22Rv1 (cell line): ENCODE data around the gene TMEM218.

Experiments used
- H3K27ac ChIP-seq: fragments of 450-650 bp; 2 replicates; pipeline ENCODE4 v1.5.1; 2017
- ZFX ChIP-seq: fragments of 450-650 bp; IDR thresholded peaks from 2 replicates; pipeline ENCODE4 v1.6.1; 2017; ENCODE audit warnings: antibody characterized with exemption, borderline replicate concordance
- TF ChIP-seq, protein P1 (sequence below): fragments of 450-650 bp; IDR thresholded peaks from 2 replicates; pipeline ENCODE4 v1.5.1; 2017; ENCODE audit warnings: mild to moderate bottlenecking

TMEM218 gene

DNA sequence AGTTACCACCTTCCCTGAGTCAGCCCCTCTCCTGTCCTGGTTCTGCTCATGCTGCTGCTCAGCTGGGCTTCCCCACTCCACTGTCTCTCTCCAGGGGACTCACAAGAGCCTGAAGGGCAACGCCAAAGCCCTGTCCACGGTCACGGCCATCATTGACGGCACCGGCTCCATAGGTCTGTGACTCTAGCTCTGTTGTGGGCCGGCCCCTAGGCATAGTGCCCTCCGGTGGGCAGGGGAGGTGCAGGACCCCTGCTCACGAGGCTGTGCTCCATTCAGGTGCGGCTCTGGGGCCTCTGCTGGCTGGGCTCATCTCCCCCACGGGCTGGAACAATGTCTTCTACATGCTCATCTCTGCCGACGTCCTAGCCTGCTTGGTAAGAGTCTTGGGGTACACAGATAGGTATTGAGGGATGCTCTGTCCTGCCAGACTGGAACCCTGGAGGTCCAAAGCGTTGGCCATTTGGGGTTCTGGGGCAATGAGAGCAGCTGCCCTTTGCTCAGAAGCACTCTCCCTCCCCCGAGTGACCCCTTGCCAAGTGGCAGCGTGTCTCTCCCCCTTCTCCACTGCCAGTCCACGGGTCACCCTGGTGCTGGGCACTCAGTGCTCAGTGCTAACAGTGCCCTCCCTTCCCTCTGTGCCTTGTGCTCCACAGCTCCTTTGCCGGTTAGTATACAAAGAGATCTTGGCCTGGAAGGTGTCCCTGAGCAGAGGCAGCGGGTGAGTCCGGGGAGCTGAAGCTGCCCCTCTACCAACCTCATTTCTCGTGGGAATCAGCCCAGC is 25.9 kb downstream of the TMEM218 start:
- TF ChIP-seq, protein P1, sequence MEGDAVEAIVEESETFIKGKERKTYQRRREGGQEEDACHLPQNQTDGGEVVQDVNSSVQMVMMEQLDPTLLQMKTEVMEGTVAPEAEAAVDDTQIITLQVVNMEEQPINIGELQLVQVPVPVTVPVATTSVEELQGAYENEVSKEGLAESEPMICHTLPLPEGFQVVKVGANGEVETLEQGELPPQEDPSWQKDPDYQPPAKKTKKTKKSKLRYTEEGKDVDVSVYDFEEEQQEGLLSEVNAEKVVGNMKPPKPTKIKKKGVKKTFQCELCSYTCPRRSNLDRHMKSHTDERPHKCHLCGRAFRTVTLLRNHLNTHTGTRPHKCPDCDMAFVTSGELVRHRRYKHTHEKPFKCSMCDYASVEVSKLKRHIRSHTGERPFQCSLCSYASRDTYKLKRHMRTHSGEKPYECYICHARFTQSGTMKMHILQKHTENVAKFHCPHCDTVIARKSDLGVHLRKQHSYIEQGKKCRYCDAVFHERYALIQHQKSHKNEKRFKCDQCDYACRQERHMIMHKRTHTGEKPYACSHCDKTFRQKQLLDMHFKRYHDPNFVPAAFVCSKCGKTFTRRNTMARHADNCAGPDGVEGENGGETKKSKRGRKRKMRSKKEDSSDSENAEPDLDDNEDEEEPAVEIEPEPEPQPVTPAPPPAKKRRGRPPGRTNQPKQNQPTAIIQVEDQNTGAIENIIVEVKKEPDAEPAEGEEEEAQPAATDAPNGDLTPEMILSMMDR = no peak
- no peak for TF ChIP-seq ZFX

DNA sequence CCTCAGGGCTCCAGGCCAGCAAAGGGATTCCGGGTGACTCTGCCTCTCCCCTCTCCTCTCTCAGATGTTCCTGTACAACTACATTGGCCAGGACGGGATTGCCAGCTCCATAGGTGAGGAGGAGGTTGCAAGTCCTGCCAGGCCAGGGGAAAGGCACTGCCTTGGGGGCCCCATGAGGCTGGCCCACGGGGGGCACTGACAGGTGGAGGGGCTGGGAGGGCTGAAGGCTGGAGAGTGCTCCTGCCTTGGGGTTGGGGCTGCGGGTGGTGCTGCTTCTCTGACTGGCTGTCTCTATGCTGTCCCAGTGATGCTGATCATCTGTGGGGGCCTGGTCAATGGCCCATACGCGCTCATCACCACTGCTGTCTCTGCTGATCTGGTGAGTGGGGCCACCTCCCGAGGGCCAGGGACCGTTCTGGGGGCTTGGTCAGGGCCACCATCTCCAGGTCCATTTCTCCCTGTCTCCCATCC is 26.6 kb downstream of the TMEM218 start:
- TF ChIP-seq, protein P1 = no peak
- TF ChIP-seq ZFX = no peak
- no peak overlapping the region for H3K27ac ChIP-seq

More for the DNA sequence above, 25.9 kb downstream of the TMEM218 start:
- no peak overlapping the region for H3K27ac ChIP-seq

DNA sequence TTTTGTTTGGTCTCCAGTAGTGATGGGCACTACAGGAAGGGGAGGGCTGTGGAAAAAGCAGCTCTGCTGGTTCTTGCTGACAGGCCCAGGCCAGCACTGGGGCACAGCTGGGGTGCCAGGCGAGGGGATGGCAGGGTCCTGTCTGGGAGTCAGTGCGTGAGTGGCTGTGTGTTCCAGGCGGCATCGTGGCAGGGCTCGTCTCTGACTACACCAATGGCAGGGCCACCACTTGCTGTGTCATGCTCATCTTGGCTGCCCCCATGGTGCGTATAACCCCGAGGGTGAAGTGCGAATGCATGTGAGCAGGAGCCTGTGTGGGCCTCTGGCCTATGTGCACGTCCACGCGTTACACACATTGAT is 27.4 kb downstream of the TMEM218 start:
- TF ChIP-seq ZFX = no peak
- TF ChIP-seq, protein P1 = no peak
- no peak overlapping the region for H3K27ac ChIP-seq

DNA sequence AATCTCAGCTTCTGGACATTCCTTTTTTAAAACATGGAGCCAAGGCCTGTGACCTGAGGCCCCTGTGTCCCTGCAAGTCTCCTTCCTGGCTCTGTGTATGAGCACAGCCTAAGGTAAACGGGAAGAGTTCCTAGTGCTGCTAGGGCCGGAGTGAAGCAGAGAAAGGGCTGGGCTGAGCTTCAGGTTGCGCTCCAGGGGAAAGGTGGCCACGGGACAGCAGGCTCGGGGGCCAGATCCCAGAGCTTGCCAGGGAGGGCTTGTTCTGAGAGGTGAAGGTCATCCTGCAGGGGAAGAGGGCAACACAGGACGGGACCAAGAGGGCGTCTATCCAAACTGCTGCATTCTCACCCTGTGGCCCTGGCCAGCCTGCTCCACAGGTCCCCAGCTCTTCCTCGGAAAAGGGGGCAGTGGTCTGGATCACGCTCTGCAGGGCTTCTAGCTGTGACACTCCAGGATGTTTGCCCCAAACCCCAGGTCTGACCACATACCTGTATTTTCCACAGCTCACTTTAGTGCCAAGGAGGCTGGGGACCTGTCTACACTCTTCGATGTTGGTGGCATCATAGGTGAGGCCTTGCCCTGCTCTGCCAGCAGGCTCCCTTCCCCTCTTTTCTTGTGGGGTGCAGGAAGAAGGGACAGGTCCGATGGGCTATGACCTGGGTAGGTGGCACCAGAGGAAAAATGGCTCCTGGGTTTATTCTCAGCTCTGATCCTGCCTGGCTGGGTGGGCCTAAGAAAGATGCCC is 27.9 kb downstream of the TMEM218 start:
- TF ChIP-seq, protein P1 = no peak
- TF ChIP-seq ZFX = no peak

DNA sequence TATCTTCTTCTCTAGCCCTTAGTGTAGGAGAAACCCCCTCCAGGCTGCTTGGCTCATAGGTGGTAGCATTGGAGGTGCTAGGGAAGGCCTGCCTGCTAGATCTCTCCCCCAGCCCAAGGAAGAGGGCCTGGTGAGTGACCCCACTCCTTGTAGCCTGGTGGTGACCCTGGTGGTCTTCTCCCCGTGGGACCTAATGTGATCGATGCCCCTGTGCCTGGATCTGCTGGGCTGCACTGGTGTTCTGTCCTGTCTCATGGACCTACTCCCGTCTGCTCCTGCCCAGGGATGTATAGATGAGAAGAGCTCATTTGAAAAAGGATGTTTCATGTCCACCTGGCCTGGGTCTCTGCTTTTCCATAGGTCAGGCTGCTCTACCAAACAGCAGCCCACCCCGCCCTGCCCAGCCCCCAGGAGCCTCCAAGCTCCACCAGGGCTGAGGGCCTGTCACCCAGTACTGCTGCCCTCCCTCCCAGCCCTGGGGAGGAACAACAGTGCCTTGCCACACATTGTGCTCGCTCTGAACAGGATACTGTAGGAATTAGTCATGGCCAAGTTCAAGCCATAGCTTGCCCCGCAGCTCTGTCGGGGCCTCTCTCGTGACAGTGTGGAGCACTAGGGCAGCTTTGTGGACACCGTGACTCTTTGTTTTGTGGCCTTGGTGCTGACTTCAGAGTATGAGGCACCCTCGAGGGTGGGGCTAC is 28.7 kb downstream of the TMEM218 start:
- no peak overlapping the region for H3K27ac ChIP-seq
- no peak for TF ChIP-seq ZFX

More for the DNA sequence above, 27.9 kb downstream of the TMEM218 start:
- H3K27ac ChIP-seq = no peak overlapping the region

DNA sequence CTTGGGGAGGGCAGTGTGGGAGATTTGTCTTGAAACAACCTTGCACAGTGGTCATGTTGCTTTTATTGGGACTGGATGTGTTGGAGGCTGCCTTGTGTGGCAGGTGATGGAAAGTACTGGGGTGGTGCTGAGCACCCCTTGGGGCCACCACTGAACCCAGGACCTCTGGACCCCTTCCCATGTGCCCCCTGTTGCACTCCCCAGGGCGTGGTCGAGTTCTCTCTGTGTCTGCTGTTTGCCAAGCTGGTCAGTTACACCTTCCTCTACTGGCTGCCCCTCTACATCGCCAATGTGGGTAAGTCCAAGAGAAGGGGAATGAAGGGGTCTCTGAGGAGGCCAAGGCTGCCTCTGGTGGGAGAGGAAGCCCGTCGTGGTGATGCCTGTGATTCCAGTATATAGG is 29.4 kb downstream of the TMEM218 start:
- no peak overlapping the region for H3K27ac ChIP-seq
- TF ChIP-seq ZFX = no peak
- TF ChIP-seq, protein P1 = no peak

DNA sequence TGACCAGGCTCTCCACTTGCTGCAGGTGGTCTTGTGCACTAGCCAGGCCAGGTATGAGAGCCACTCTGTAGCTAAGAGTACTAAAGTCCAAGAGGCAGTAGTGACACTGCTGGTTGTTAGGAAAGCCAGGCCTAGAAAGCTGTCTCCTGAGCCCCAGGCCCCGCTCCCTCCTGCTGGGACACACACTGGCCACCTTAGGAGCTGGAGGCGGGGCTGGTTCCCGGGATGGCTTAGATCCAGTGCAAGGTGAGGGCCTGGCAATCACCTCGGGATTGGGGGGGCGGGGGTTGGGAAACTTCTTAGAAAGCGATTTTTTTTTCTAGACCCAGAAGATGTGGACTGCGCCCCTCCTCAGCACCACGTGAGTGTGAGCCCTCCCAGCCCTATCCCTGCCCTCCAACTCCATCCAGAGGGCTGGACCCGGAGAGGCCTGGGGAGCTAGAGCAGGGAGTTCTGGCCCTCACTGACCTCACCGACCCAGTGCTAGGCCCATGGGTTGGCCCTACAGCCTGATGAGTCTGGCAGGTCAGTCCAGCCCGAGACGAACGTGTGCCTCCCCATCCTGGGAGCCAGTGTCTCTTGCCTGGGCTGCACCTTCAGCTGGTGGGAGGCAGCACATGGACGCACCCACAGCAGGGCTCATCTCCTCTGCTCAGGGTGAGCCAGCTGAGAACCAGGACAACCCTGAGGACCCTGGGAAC is 30.2 kb downstream of the TMEM218 start:
- no peak for TF ChIP-seq ZFX
- TF ChIP-seq, protein P1 = no peak
- no peak overlapping the region for H3K27ac ChIP-seq
